Panc1 (cell line): ENCODE data around the gene KNG1. TPM values are rescaled to one million over a fixed set of nuclear protein-coding genes. Genes with fewer than 3 reads are reported as not detected.

Source experiments
- ATAC-seq: fragments of 200-7000 bp; cut with Tn5 transposase; 2 replicates; pipeline ENCODE4 v1.9.1; 2020; ENCODE audit warnings: mild to moderate bottlenecking, moderate library complexity
- BruUV-seq: library from RNA; stranded (reverse); fragments of 400-500 nt; replicated peaks from 2 replicates; lab custom pipeline; 2021; lab: Mats Ljungman, UMichigan
- CTCF ChIA-PET: fragments of 300-600 bp; sonication (Branson Sonifier 250); formaldehyde crosslinking; loops from one replicate; lab custom pipeline; 2022; ENCODE audit warnings: antibody characterized with exemption; lab: Charles Lee
- POLR2A ChIA-PET: fragments of 300-600 bp; sonication (Branson Sonifier 250); formaldehyde crosslinking; loops from one replicate; lab custom pipeline; 2022; ENCODE audit warnings: antibody characterized with exemption; lab: Charles Lee
- DNase-seq: peaks from one replicate; pipeline ENCODE4 v3.0.0-alpha.2; 2010; ENCODE audit warnings: low read depth, low spot score
- H3K27ac ChIP-seq: 2 replicates; pipeline ENCODE4 v1.5.1; 2011; ENCODE audit warnings: mild to moderate bottlenecking, low read length, inconsistent platforms
- H3K27me3 ChIP-seq: fragments of 200-500 bp; sonication (Bioruptor generic); 2 replicates; pipeline ENCODE4 v1.6.0; 2014; ENCODE audit warnings: low read length, inconsistent platforms; ENCODE audit not compliant: control insufficient read depth, insufficient read depth
- H3K36me3 ChIP-seq: fragments of 200-500 bp; sonication (Bioruptor generic); 2 replicates; pipeline ENCODE4 v1.5.1; 2014; ENCODE audit warnings: inconsistent platforms, mild to moderate bottlenecking, low read length, moderate library complexity; ENCODE audit not compliant: control insufficient read depth, insufficient read depth
- H3K4me1 ChIP-seq: 2 replicates; pipeline ENCODE4 v1.5.1; 2011; ENCODE audit warnings: inconsistent platforms, mild to moderate bottlenecking, low read length, moderate library complexity; ENCODE audit not compliant: control insufficient read depth, insufficient read depth
- H3K4me3 ChIP-seq, 2 experiments: 2 replicates each; pipeline ENCODE4 v1.5.1; 2011 to 2012; ENCODE audit warnings: low read depth in 2 of 2, low read length in 2 of 2, mild to moderate bottlenecking in 2 of 2, inconsistent platforms in 1 of 2, moderate library complexity in 1 of 2
- H3K9me3 ChIP-seq: fragments of 200-500 bp; sonication (Bioruptor generic); 2 replicates; pipeline ENCODE4 v1.5.1; 2014; ENCODE audit warnings: low read depth, mild to moderate bottlenecking, inconsistent platforms, low read length, moderate library complexity; ENCODE audit not compliant: control insufficient read depth, insufficient read depth
- CTCF ChIP-seq: fragments of 450-650 bp; IDR thresholded peaks from 2 replicates; pipeline ENCODE4 v1.5.1; 2017; ENCODE audit warnings: mild to moderate bottlenecking
- POLR2AphosphoS5 ChIP-seq: IDR thresholded peaks from 2 replicates; pipeline ENCODE4 v1.6.1; 2012; ENCODE audit warnings: mild to moderate bottlenecking, low read depth, low read length, moderate library complexity
- REST ChIP-seq, 2 experiments: IDR thresholded peaks; 2 replicates each; pipeline ENCODE4 v1.6.1; 2011 to 2012; ENCODE audit warnings: low read depth in 2 of 2, control low read depth in 1 of 2, low read length in 1 of 2, mild to moderate bottlenecking in 1 of 2, moderate library complexity in 1 of 2; ENCODE audit not compliant: insufficient read depth in 1 of 2
- SIN3A ChIP-seq: IDR thresholded peaks from 2 replicates; pipeline ENCODE4 v1.6.1; 2012; ENCODE audit warnings: low read depth, mild to moderate bottlenecking, low read length, moderate library complexity, borderline replicate concordance; ENCODE audit not compliant: insufficient read depth
- TCF7L2 ChIP-seq: IDR thresholded peaks from 2 replicates; pipeline ENCODE4 v1.6.1; 2011; ENCODE audit warnings: mild to moderate bottlenecking, low read depth, low read length, inconsistent platforms
- in situ Hi-C: cut with HindIII; loops from 2 replicates; pipeline ENCODE4 v1.10.0; 2016; ENCODE audit warnings: low sequenced_read_pairs, low pct_unique_long_range_greater_than_20kb
- intact Hi-C: fragments of 100-400 bp; cut with micrococcal nuclease; formaldehyde crosslinking; loops from one replicate; pipeline ENCODE4 v1.10.0; 2022; ENCODE audit not compliant: unreplicated experiment
- total RNA-seq: library from RNA; stranded (reverse); gene quantifications from one replicate; pipeline ENCODE4 v1.2.1, GENCODE V29; 2021; ENCODE audit not compliant: unreplicated experiment

KNG1 gene
- total RNA-seq, 1 experiment from 2014 or later: 0.23 TPM

- Histone ChIP-seq H3K27me3 (peaks cover 4% of the 10 kb centered on the region; the same call in 1 of the 2 replicates), H3K27ac (no peak overlapping the region), H3K9me3 (no peaks in the 10 kb centered on the region), H3K4me3 (no peak overlapping the region), H3K36me3 (no peaks in the 10 kb centered on the region), H3K4me1 (no peaks in the 10 kb centered on the region)
- in situ Hi-C loops (no loop called here), intact Hi-C loops (no loop called here)
- BruUV-seq: no TSS peak
- ChIA-PET CTCF (no interaction called here), POLR2A (no interaction called here)
- no peak for ATAC-seq
- TF ChIP-seq CTCF: no peak
- no peak for DNase-seq
These were observed 23.3 kb upstream of the KNG1 start for GRCh38 chr3:186693843-186694242.

- BruUV-seq: no TSS peak
- H3K4me3 ChIP-seq: no peak overlapping the region
- H3K27me3 ChIP-seq: peaks cover 4% of the 10 kb centered on the region; the same call in 1 of the 2 replicates
- CTCF ChIA-PET: no interaction called here
- no peak for DNase-seq
- H3K4me1 ChIP-seq: no peaks in the 10 kb centered on the region
- no peak for ATAC-seq
- no peak for TF ChIP-seq CTCF
- TF ChIP-seq POLR2AphosphoS5: no peak
- TF ChIP-seq REST (IDR thresholded peaks at IDR 0.05; ENCODE audit: insufficient read depth in 1 of 2, low read depth in 2 of 2, low read length in 1 of 2): no peak
- TF ChIP-seq TCF7L2: no peak
- no peak for TF ChIP-seq SIN3A
- H3K27ac ChIP-seq: no peak overlapping the region
- intact Hi-C loops: no loop called here
- no peaks in the 10 kb centered on the region for H3K9me3 ChIP-seq
- POLR2A ChIA-PET: no interaction called here
- no peaks in the 10 kb centered on the region for H3K36me3 ChIP-seq
- in situ Hi-C loops: no loop called here
These were observed 22.7 kb upstream of the KNG1 start for GRCh38 chr3:186694288-186695032.
